ENCODE measurements around the gene TMC6. TPM values are rescaled to one million over a fixed set of nuclear protein-coding genes. Genes with fewer than 3 reads are reported as not detected.

TMC6 gene
- polyA plus RNA-seq, 1 of the 3 experiments (the other 2 are of a cell fraction), result 5.5 TPM

- H4K20me1 ChIP-seq (ENCODE audit: insufficient read depth), result no peaks in the 10 kb centered on the region
- H3K27me3 ChIP-seq (ENCODE audit: insufficient read depth), result no peaks in the 10 kb centered on the region
- H3K9ac ChIP-seq, result no peak overlapping the region
- DNase-seq, result no peak
- H3K36me3 ChIP-seq (replicated peaks in 1 of 2; ENCODE audit: control insufficient read depth in 1 of 2, insufficient read depth in 2 of 2, low read length in 1 of 2), result peaks cover 75 to 89% of the 10 kb centered on the region in 2 experiments
- no peaks in the 10 kb centered on the region for H3K9me3 ChIP-seq
- 89% methylated on average over 6 of the region's 6 CpGs for WGBS (ENCODE audit: low lambda C conversion rate)
- no peak for TF ChIP-seq USF2 (IDR thresholded peaks at IDR 0.05; ENCODE audit: borderline replicate concordance, low read depth, low read length)
- TF ChIP-seq YY1 (IDR thresholded peaks at IDR 0.05; ENCODE audit: low read depth), result no peak
- TF ChIP-seq REST (IDR thresholded peaks at IDR 0.05; ENCODE audit: low read depth, low read length), result no peak
- no peak for TF ChIP-seq TCF12 (IDR thresholded peaks at IDR 0.05)
- no peak for TF ChIP-seq NFIC (IDR thresholded peaks at IDR 0.05; ENCODE audit: borderline replicate concordance)
- TF ChIP-seq GABPA (IDR thresholded peaks at IDR 0.05; ENCODE audit: low read depth), result no peak
- no peak for TF ChIP-seq RXRA (IDR thresholded peaks at IDR 0.05; ENCODE audit: borderline replicate concordance, low read depth)
- no peak for TF ChIP-seq FOSL2 (IDR thresholded peaks at IDR 0.05; ENCODE audit: borderline replicate concordance, low read depth)
- TF ChIP-seq SIN3A (IDR thresholded peaks at IDR 0.05; ENCODE audit: borderline replicate concordance, low read depth, low read length), result no peak
- TF ChIP-seq FOXJ3 (CRISPR knock-in tag; IDR thresholded peaks at IDR 0.05), result no peak
- TF ChIP-seq ZBTB33 (IDR thresholded peaks at IDR 0.05; ENCODE audit: borderline replicate concordance, low read depth), result no peak
- TF ChIP-seq SMC3 (IDR thresholded peaks at IDR 0.05; ENCODE audit: low read depth, low read length), result no peak
- no peak for TF ChIP-seq ELF1 (IDR thresholded peaks at IDR 0.05)
- TF ChIP-seq CHD2 (IDR thresholded peaks at IDR 0.05; ENCODE audit: low read length, partially characterized antibody), result no peak
- TF ChIP-seq CTCF (IDR thresholded peaks at IDR 0.05), result no peak
- no peak for TF ChIP-seq MXI1 (IDR thresholded peaks at IDR 0.05; ENCODE audit: low read depth, low read length)
- no peak overlapping the region for H3K4me2 ChIP-seq
- no peak overlapping the region for H3K27ac ChIP-seq (ENCODE audit: low read depth in 2 of 2, low read length in 1 of 2)
- ChIA-PET CTCF (interaction anchor here (1.6 to 3.9 kb wide), 7 partner anchors 10 to 155 kb away, joined by 4 to 29 read pairs (median 12); no protein-coding TSS in a partner anchor), POLR2A (no interaction called here)
- no peak overlapping the region for H3K4me3 ChIP-seq (ENCODE audit: low read depth in 2 of 2, low read length in 1 of 2)
- H3F3A ChIP-seq (replicated peaks; ENCODE audit: insufficient read depth), result no peaks in the 10 kb centered on the region
- peaks cover 0 to 3% of the 10 kb centered on the region in 2 experiments; a peak in 1 of 4 replicates for H3K4me1 ChIP-seq (ENCODE audit: control insufficient read depth in 1 of 2, insufficient read depth in 2 of 2, low read depth in 1 of 2, low read length in 1 of 2)
- H3K79me2 ChIP-seq (ENCODE audit: insufficient read depth), result no peaks in the 10 kb centered on the region
- no peak overlapping the region for H2AFZ ChIP-seq (ENCODE audit: low read depth)
- no peaks in the 10 kb centered on the region for H3K9me2 ChIP-seq
Observed at GRCh38 chr17:78095035-78095434, 33.5 kb downstream of the TMC6 start.

Data from SK-N-SH (cell line).